ENCODE data around the gene ZDHHC21.
A peak's percentile ranks its signal among the peaks of the same experiment; 100 is the strongest.

The ZDHHC21 gene, protein sequence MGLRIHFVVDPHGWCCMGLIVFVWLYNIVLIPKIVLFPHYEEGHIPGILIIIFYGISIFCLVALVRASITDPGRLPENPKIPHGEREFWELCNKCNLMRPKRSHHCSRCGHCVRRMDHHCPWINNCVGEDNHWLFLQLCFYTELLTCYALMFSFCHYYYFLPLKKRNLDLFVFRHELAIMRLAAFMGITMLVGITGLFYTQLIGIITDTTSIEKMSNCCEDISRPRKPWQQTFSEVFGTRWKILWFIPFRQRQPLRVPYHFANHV

DNA sequence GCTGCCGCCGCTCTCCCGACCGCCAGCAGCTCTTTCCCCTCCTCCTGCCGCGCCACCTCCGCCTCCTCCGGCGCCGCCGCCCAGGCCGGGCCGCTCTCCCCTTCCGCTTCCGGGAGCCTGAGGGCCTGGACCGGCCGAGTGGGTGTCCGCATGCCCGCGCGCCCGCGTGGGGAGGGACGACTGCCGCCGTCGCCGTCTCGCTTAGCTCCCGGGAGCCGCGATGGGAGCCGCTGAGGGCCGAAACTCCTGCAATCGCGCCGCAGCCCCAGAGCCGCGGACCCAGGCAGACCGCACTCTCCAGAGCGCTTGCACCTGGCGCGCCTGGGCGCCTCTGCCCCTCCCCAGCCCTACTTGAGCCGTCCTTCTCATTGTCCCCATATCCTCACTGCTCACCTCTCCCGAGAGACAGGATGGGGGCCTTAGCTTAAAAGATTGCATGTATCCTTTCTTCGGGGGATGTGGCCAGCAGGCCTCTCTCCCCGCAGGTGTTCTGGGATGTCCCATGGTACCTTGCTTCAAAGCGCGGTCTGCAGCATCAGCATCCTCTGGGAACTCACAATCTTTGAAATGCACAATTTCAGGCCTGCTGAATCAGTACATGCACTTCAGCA is at the start of gene ZDHHC21:
Gene ZDHHC21 (minus strand): TSS at position 182 of the 611 bp plus-strand sequence. CDS start 19,092 bp downstream, outside the sequence.
- DNase-seq (ENCODE audit: low read depth in 3 of 3, low spot score in 1 of 3) = peak in 2 of 3 donors; percentile 12 to 47

GRCh38 chr9:14741369-14741768 is 48.1 kb upstream of the ZDHHC21 start:
- no peak for DNase-seq (ENCODE audit: low read depth in 3 of 3, low spot score in 1 of 3)

- no peak for DNase-seq (ENCODE audit: low read depth in 3 of 3, low spot score in 1 of 3)
These were observed 39.9 kb upstream of the ZDHHC21 start for GRCh38 chr9:14733133-14733532.

DNA sequence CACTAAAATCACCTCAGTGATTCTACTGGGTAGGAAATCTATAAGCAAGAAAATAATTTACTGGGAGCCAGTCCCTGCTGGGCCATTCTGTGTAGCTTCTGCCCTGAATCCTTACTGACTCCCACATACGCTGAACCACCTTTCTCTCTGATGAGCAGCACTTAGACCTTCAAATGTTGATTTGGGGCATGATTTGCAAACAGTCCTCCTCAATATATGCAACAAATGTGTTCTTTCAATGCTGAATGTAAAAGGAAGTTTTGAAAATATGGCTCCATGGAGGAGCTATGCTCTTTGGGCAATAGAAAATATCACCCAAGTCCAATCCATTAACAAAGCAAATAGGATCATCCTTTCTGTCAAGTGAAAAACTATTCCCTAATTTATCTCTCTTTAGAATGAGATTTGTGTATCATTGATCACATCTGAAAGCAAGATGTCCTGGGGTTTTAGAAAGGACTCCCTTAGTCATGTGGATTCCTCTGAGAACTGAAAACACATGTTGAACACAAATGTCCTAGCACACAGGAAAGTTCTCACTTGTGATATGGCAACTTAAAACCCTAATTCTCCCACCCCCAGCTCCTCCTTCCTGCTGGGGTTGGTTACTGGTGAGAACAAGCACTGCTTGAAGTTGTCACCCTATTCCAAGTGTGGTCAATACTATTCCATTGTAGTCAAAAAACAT is 38.2 kb upstream of the ZDHHC21 start:
- no peak for DNase-seq (ENCODE audit: low read depth in 3 of 3, low spot score in 1 of 3)

- no peak for DNase-seq (ENCODE audit: low read depth in 3 of 3, low spot score in 1 of 3)
These were observed 37.2 kb upstream of the ZDHHC21 start for GRCh38 chr9:14730461-14730898.

GRCh38 chr9:14723301-14723700 is 30.1 kb upstream of the ZDHHC21 start:
- no peak for DNase-seq (ENCODE audit: low read depth in 3 of 3, low spot score in 1 of 3)

GRCh38 chr9:14722391-14723035 is 29.3 kb upstream of the ZDHHC21 start, which contains the start of gene CER1:
Gene CER1 (minus strand): TSS chr9:14722733. CDS start chr9:14722672, 61 bp downstream.
- DNase-seq (ENCODE audit: low read depth in 3 of 3, low spot score in 1 of 3) = no peak

DNA sequence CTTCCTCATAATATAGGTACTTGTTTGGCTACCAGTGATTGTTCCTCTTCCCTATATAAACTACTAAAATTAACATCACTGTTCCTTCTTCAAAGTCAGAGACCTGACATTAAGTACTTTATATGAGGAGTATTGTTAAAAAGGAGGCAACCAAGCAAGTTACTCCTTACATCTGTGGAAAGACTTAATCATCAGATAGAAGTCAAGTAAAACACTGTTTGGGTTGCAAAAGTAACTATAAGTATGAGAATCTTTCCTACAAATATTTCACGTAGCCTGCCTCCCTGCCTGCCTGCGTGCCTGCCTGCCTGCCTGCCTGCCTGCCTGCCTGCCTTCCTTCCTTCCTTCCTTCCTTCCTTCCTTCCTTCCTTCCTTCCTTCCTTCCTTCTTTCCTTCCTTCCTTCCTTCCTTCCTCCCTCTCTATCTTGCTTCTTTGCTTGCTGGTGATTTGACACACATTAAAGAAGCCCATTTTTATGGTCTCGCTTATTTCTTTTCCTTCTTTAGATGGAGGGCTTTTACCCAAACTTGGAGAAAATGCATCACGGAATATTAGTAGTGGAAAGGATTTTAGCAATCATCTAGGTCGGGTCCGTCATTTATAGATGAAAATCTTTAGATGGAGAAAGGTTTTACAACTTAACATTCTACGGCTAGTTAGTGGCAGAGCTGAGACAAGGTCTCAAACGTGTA is 26.1 kb upstream of the ZDHHC21 start:
- no peak for DNase-seq (ENCODE audit: low read depth in 3 of 3, low spot score in 1 of 3)

- DNase-seq (ENCODE audit: low read depth in 3 of 3, low spot score in 1 of 3) = no peak
These were observed 21.9 kb upstream of the ZDHHC21 start for GRCh38 chr9:14715102-14715501.

DNA sequence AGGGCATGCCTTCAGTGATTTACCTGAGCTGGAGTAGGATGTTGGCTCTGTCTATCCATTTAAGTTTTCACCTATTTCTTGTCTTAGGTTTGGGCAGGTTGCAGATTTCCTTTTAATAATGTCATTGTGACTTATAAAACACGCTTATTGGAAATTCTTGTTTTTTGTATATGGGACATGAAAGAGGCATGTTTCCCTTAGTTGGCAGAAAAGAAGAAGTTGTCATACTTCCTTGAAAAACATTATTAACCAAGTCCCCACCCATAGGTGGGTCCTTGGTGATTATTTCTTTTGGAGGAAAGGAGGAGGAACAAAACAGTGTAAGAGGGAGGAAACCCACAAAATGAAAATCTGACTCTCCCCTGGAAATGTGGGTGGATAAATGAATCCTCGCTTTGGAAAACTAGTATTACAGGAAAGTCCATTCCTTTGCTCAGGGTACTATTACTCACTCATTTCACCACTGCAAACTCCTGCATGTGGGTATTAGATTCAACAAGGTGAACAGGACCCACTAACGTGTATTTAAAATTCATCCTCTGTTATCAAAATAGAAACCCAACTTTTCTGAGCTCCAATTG is 20.0 kb upstream of the ZDHHC21 start:
- DNase-seq (ENCODE audit: low read depth in 3 of 3, low spot score in 1 of 3) = no peak

GRCh38 chr9:14710804-14711203 is 17.6 kb upstream of the ZDHHC21 start:
- no peak for DNase-seq (ENCODE audit: low read depth in 3 of 3, low spot score in 1 of 3)

- DNase-seq (ENCODE audit: low read depth in 3 of 3, low spot score in 1 of 3) = no peak
These were observed 13.4 kb upstream of the ZDHHC21 start for GRCh38 chr9:14706530-14707140.

DNA sequence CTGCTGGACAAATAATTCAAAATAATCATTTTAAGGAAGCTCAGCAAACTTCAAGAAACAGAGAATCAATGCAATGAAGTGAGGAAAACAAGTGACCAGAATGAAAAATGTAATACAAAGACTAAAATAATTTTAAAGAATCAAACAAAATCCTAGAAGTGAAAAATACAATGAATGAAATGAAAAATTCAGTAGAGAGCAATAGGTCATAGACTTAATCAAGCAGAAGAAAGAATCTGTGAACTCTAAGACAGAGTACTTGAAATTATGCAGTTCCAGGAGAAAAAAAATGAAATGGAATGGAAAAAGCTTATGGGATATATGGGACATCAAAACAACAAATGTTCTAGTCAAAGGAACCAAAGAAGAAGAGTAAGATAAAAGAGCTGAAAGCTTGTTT is 11.8 kb upstream of the ZDHHC21 start:
- no peak for DNase-seq (ENCODE audit: low read depth in 3 of 3, low spot score in 1 of 3)

DNA sequence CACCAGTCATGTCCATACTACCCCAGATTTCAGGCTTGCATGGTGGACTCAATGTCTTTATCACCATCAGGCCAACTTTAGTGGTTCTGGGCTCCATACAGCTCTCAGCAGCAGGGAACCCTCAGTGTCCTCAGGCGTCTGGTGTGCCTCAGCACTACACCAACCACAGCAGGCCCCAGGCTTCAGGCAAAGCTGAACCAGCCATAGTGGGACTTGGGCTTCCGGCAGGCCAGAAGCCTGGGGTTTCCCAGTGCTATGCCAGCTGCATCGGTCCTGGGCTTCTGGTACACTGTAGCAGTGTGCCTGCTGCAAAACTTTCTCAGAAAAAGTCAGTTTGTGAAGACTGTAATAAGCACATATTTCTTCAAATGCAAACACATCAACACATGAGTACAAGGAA is 11.0 kb upstream of the ZDHHC21 start:
- DNase-seq (ENCODE audit: low read depth in 3 of 3, low spot score in 1 of 3) = no peak

GRCh38 chr9:14702200-14702720 is 9.0 kb upstream of the ZDHHC21 start:
- DNase-seq (ENCODE audit: low read depth in 3 of 3, low spot score in 1 of 3) = no peak

GRCh38 chr9:14692470-14693250 is 572 bp downstream of the ZDHHC21 start:
- DNase-seq (ENCODE audit: low read depth in 3 of 3, low spot score in 1 of 3) = no peak

GRCh38 chr9:14690948-14691730 is 2.1 kb downstream of the ZDHHC21 start:
- DNase-seq (ENCODE audit: low read depth in 3 of 3, low spot score in 1 of 3) = no peak

DNA sequence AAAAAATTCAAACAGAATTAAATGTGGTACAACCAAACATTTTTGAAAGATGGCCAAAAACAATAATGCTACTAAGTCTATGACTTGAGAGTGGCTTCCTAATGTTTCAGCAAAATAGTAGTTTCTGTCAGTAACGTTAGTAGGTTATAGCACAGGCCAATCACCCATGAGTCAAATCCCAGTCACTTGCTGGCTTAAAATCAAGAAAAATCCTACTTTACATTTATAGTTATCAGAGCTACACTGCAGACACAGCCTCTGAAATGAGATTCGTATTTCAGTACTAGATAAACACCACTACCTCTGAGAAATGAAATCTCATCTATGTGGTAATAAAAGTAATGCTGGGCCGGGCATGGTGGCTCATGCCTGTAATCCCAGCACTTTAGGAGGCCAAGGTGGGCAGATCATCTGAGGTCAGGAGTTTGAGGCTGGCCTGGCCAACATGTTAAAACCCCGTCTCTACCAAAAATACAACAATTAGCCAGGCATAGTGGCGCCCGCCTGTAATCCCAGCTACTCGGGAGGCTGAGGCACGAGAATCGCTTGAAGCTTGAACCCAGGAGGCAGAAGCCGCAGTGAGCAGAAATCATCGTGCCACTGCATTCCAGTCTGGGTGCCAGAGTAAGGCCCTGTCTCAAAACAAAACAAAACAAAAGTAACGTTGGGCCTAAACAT is 6.1 kb downstream of the ZDHHC21 start:
- no peak for DNase-seq (ENCODE audit: low read depth in 3 of 3, low spot score in 1 of 3)
